Type B pancreatic cell (in vitro differentiated cells): ENCODE results near the gene ZFYVE26. TPM values are rescaled to one million over a fixed set of nuclear protein-coding genes. Genes with fewer than 3 reads are reported as not detected.
"Not testable (repeated sequence)": the region's sequence is repeated elsewhere in the genome, so short reads cannot be mapped to it uniquely, and the experiment has no call there.

Experiments
- DNase-seq: peaks from one replicate; pipeline ENCODE4 v3.0.0; 2021; ENCODE audit warnings: mixed read lengths; ENCODE audit not compliant: unreplicated experiment; ENCODE audit errors: extremely low spot score
- H3K27ac Mint-ChIP-seq: 2 replicates; pipeline ENCODE4 v1.8.0; 2021; ENCODE audit warnings: mild to moderate bottlenecking, mixed read lengths
- H3K27me3 Mint-ChIP-seq: 2 replicates; pipeline ENCODE4 v1.8.0; 2021; ENCODE audit warnings: mixed read lengths
- H3K36me3 Mint-ChIP-seq: 2 replicates; pipeline ENCODE4 v1.8.0; 2021; ENCODE audit warnings: mixed read lengths
- H3K4me1 Mint-ChIP-seq: one replicate; pipeline ENCODE4 v1.8.0; 2021; ENCODE audit warnings: mixed read lengths; ENCODE audit not compliant: unreplicated experiment
- H3K4me3 Mint-ChIP-seq: 2 replicates; pipeline ENCODE4 v1.8.0; 2021; ENCODE audit warnings: mild to moderate bottlenecking, mixed read lengths
- H3K9me3 Mint-ChIP-seq: 2 replicates; pipeline ENCODE4 v1.8.0; 2021; ENCODE audit warnings: mixed read lengths
- total RNA-seq: library from RNA; stranded (reverse); gene quantifications from 2 replicates; pipeline ENCODE4 v1.2.1, GENCODE V29; 2021; ENCODE audit warnings: low replicate concordance
- TF ChIP-seq, protein P1 (sequence below): fragments of 200-600 bp; sonication (generic); conservative IDR thresholded peaks from 2 replicates; pipeline ENCODE4 v1.5.0; 2021; ENCODE audit warnings: antibody characterized with exemption, mild to moderate bottlenecking

Gene ZFYVE26
- total RNA-seq, 1 donor from 2014 or later, result 36.6 TPM

DNA sequence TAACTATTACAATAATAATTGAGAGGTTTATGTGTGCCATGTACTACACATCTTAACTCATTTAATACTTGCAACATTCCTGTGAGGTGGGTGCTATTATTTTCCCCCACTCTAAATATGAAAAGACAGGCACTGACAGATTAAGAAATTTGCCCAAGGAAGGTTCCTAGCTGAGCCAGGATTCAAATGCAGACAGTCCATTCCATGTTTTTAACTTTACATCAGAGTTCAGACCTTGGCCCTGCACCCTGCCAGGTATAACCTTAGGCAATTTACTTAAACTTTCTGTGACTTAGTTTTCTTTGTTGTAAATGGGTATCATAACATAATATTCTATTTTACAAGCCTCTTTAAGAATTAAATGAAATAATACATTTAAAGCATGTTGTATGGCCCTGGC, 88.1 kb downstream of the ZFYVE26 start:
- Mint-ChIP-seq H3K27me3 (peaks cover 25% of the 10 kb centered on the region), H3K4me3 (no peak overlapping the region), H3K27ac (no peak overlapping the region), H3K4me1 (peaks cover 7% of the 10 kb centered on the region), H3K36me3 (no peaks in the 10 kb centered on the region), H3K9me3 (no peaks in the 10 kb centered on the region)
- DNase-seq, result no peak
- TF ChIP-seq, protein P1, sequence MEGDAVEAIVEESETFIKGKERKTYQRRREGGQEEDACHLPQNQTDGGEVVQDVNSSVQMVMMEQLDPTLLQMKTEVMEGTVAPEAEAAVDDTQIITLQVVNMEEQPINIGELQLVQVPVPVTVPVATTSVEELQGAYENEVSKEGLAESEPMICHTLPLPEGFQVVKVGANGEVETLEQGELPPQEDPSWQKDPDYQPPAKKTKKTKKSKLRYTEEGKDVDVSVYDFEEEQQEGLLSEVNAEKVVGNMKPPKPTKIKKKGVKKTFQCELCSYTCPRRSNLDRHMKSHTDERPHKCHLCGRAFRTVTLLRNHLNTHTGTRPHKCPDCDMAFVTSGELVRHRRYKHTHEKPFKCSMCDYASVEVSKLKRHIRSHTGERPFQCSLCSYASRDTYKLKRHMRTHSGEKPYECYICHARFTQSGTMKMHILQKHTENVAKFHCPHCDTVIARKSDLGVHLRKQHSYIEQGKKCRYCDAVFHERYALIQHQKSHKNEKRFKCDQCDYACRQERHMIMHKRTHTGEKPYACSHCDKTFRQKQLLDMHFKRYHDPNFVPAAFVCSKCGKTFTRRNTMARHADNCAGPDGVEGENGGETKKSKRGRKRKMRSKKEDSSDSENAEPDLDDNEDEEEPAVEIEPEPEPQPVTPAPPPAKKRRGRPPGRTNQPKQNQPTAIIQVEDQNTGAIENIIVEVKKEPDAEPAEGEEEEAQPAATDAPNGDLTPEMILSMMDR, result no peak

DNA sequence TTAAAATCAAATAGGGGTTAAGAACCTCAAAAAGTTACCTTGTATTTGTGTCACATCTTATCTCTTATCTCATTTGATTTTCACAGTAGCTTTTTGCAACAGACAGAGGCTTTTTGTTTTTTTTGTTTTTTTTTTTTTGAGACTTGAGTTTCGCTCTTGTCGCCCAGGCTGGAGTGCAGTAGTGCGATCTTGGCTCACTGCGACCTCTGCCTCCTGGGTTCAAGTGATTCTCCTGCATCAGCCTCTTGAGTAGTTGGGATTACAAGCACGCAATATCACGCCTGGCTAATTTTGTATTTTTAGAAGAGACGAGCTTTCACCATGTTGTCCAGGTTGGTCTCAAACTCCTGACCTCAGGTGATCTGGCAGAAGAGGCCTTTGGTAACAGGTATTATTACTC, 89.0 kb downstream of the ZFYVE26 start:
- TF ChIP-seq, protein P1, result no peak
- no peaks in the 10 kb centered on the region for H3K9me3 Mint-ChIP-seq

DNA sequence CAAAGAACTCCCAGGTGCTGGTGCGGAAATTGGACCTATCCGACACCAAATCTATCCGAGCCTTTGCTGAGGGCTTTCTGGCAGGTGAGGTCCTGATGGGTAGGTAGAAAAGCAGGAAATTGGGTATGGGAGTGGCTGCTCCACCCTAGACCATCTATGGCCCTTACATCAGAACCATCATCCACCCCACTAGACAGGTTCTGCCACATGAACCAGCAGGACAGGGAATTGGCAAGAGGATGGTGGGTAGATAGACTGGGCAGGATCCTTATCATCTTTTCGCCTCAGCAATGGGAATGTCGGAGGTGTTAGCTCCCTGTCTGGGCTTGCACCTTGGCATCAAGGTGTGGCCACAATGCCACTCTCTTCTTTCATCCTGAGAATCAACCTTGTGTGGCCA, 91.2 kb downstream of the ZFYVE26 start:
- H3K36me3 Mint-ChIP-seq, result no peaks in the 10 kb centered on the region
- H3K27ac Mint-ChIP-seq, result no peak overlapping the region
- peaks cover 40% of the 10 kb centered on the region for H3K27me3 Mint-ChIP-seq
- H3K4me1 Mint-ChIP-seq, result peaks cover 7% of the 10 kb centered on the region
- DNase-seq, result no peak
- no peak overlapping the region for H3K4me3 Mint-ChIP-seq
- TF ChIP-seq, protein P1, result no peak
- no peaks in the 10 kb centered on the region for H3K9me3 Mint-ChIP-seq

More for the DNA sequence above, 89.0 kb downstream of the ZFYVE26 start:
- DNase-seq, result no peak
- Mint-ChIP-seq H3K36me3 (no peaks in the 10 kb centered on the region), H3K27me3 (peaks cover 30% of the 10 kb centered on the region), H3K4me3 (no peak overlapping the region), H3K27ac (no peak overlapping the region), H3K4me1 (peaks cover 7% of the 10 kb centered on the region)

DNA sequence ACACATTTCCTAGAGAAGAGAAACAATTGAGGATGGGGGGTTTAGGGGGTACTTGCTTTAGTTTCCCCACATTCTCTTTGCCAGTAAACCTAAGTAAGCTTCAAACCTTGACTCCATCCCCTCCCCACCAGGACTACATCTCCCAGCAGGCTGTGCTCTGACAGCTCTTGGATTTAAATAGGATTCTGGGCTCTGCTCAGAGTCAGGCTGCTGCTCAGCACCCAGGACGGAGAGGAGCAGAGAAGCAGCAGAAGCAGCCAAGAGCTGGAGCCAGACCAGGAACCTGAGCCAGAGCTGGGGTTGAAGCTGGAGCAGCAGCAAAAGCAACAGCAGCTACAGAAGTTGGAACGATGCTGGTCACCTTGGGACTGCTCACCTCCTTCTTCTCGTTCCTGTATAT, 94.1 kb downstream of the ZFYVE26 start:
- peaks cover 30% of the 10 kb centered on the region for H3K27me3 Mint-ChIP-seq
- no peak overlapping the region for H3K27ac Mint-ChIP-seq
- no peak overlapping the region for H3K4me3 Mint-ChIP-seq
- DNase-seq, result no peak
- H3K4me1 Mint-ChIP-seq, result no peaks in the 10 kb centered on the region
- H3K36me3 Mint-ChIP-seq, result no peaks in the 10 kb centered on the region
- TF ChIP-seq, protein P1, result no peak
- no peaks in the 10 kb centered on the region for H3K9me3 Mint-ChIP-seq

DNA sequence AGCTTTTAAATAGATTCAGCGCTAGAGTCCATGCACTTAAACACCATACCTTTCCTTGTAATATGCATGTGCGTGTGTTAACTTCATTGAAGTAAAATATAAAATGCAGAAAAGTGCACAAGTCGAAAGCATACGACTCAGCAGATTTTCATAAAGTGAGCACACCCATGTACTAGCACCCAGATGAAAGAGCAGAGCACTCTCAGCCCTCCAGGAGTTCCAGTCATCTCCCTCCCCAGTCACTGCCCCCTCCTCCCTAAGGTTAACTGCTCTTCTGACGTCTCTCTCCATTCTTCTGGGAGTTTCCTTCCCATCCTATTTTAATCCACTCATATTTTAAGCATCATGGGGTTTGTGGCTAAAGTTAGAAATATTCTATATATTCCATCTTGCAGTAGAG, 94.5 kb downstream of the ZFYVE26 start:
- no peak overlapping the region for H3K4me3 Mint-ChIP-seq
- H3K9me3 Mint-ChIP-seq, result no peaks in the 10 kb centered on the region
- no peaks in the 10 kb centered on the region for H3K4me1 Mint-ChIP-seq
- peaks cover 30% of the 10 kb centered on the region for H3K27me3 Mint-ChIP-seq
- no peak overlapping the region for H3K27ac Mint-ChIP-seq
- TF ChIP-seq, protein P1, result no peak
- no peaks in the 10 kb centered on the region for H3K36me3 Mint-ChIP-seq
- no peak for DNase-seq

DNA sequence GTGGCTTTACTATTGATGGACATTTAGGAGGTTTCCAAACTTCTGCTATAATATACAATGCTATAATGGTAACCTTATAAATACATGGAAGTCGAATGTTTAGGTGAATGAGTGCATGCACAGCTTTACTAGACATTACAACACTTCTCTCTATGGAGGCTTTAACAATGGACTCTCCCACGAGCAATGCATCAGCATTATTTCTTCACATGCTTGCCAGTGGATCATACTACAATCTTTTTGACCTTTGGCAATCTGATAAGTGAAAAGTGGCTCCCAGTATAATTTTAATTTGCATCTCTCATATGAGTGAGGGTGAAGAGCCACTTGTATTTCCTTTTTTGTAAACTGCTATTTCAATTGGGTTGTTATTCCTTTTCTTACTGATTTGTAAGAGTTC, 96.5 kb downstream of the ZFYVE26 start:
- H3K4me3 Mint-ChIP-seq, result no peak overlapping the region
- no peak for DNase-seq
- H3K4me1 Mint-ChIP-seq, result no peaks in the 10 kb centered on the region
- no peaks in the 10 kb centered on the region for H3K9me3 Mint-ChIP-seq
- H3K27me3 Mint-ChIP-seq, result peaks cover 27% of the 10 kb centered on the region
- no peaks in the 10 kb centered on the region for H3K36me3 Mint-ChIP-seq
- H3K27ac Mint-ChIP-seq, result no peak overlapping the region
- TF ChIP-seq, protein P1, result no peak

DNA sequence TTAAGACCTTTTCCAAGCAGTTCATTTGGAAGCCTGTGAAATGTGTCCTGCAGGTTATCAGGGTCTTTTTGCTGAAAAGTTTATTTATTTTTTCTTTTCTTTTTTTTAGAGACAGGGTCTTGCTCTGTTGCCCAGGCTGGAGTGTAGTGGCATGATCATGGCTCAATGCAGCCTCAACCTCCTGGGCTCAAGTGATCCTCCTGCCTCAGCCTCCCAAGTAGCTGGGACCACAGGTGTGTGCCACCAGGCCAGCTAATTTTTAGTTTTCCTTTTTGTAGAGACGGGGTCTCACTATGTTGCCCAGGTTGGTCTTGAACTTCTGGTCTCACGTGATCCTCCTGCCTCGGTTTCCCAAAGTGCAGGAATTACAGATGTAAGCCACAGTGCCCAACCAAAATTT, 97.0 kb downstream of the ZFYVE26 start:
- H3K9me3 Mint-ChIP-seq, H3K27ac Mint-ChIP-seq, H3K4me3 Mint-ChIP-seq, H3K36me3 Mint-ChIP-seq, H3K4me1 Mint-ChIP-seq, DNase-seq: not testable (repeated sequence)
- H3K27me3 Mint-ChIP-seq, result peaks cover 23% of the 10 kb centered on the region
